Measurements from ENCODE around the gene OSBPL8. TPM values are rescaled to one million over a fixed set of nuclear protein-coding genes. Genes with fewer than 3 reads are reported as not detected.

OSBPL8 gene
- polyA plus RNA-seq, 1 experiment = 31.2 TPM

DNA sequence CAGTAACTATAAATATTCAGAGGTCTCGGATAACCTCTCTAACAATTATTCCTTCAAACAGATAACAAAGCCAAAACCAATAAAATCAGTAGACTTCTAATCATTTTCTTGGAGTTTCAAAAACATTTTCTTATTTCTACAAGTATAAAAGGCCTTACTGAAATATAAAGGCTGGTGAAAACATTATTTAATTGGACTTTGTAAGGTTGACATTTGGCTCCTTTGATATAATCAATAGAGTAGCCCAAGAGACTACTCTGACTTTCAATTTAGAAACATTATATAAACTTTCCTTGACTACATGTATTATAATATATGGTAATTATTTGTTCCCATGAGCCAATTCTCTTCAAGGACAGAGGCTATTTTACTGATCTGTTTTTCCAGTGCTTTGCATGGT is 68.3 kb downstream of the OSBPL8 start:
- ChIA-PET POLR2A (no interaction called here), CTCF (no interaction called here)
- no peak for TF ChIP-seq CTCF (IDR thresholded peaks at IDR 0.05; ENCODE audit: insufficient read depth, low read depth, low read length)
- H3K36me3 ChIP-seq (ENCODE audit: control insufficient read depth, insufficient read depth, low read length) = peaks cover 3% of the 10 kb centered on the region
- H3K4me3 ChIP-seq (ENCODE audit: low read depth, low read length) = no peak overlapping the region
- H3K27me3 ChIP-seq (ENCODE audit: control insufficient read depth, insufficient read depth, low read length) = no peaks in the 10 kb centered on the region
- DNase-seq (ENCODE audit: low read depth) = no peak

GRCh38 chr12:76490763-76491162 is 68.8 kb downstream of the OSBPL8 start:
- no peak for TF ChIP-seq CTCF (IDR thresholded peaks at IDR 0.05; ENCODE audit: insufficient read depth, low read depth, low read length)
- DNase-seq (ENCODE audit: low read depth) = no peak
- H3K27me3 ChIP-seq (ENCODE audit: control insufficient read depth, insufficient read depth, low read length) = no peaks in the 10 kb centered on the region
- ChIA-PET POLR2A (no interaction called here), CTCF (interaction anchor here (1.0 kb wide), 1 partner anchor 16 kb away, joined by 3 read pairs; no protein-coding TSS in a partner anchor)
- H3K4me3 ChIP-seq (ENCODE audit: low read depth, low read length) = no peak overlapping the region
- peaks cover 3% of the 10 kb centered on the region for H3K36me3 ChIP-seq (ENCODE audit: control insufficient read depth, insufficient read depth, low read length)

GRCh38 chr12:76489737-76490136 is 69.8 kb downstream of the OSBPL8 start:
- ChIA-PET POLR2A (no interaction called here), CTCF (interaction anchor here (1.0 kb wide), 2 partner anchors 12 to 17 kb away, joined by 3 read pairs; no protein-coding TSS in a partner anchor)
- Histone ChIP-seq H3K4me3 (ENCODE audit: low read depth, low read length) (no peak overlapping the region), H3K36me3 (ENCODE audit: control insufficient read depth, insufficient read depth, low read length) (peaks cover 3% of the 10 kb centered on the region), H3K27me3 (ENCODE audit: control insufficient read depth, insufficient read depth, low read length) (no peaks in the 10 kb centered on the region)
- no peak for DNase-seq (ENCODE audit: low read depth)
- TF ChIP-seq CTCF (IDR thresholded peaks at IDR 0.05; ENCODE audit: insufficient read depth, low read depth, low read length) = no peak

- H3K27me3 ChIP-seq (ENCODE audit: control insufficient read depth, insufficient read depth, low read length) = no peaks in the 10 kb centered on the region
- peaks cover 3% of the 10 kb centered on the region for H3K36me3 ChIP-seq (ENCODE audit: control insufficient read depth, insufficient read depth, low read length)
- POLR2A ChIA-PET = no interaction called here
- no peak for TF ChIP-seq CTCF (IDR thresholded peaks at IDR 0.05; ENCODE audit: insufficient read depth, low read depth, low read length)
- no peak for DNase-seq (ENCODE audit: low read depth)
- CTCF ChIA-PET = no interaction called here
- H3K4me3 ChIP-seq (ENCODE audit: low read depth, low read length) = no peak overlapping the region
Measured at GRCh38 chr12:76486011-76486410, 73.6 kb downstream of the OSBPL8 start.

DNA sequence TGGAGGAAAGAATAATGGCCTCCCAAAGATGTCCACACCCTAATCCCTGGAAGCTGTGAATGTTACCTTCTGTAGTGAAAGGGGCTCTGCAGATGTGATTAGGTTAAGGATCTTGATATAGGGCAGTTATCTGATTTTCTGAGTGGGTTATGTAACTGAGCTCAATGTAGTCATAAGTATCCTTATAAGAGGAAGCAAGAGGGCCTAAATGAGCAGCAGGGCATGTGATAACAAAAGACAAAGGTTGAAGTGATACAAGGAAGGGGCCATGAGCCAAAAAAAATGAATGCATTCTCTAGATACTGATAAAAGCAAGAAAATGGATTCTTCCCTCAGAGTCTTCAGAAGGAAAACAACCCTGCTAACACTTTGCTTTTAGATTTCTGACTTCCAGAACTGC is 78.8 kb downstream of the OSBPL8 start:
- Histone ChIP-seq H3K36me3 (ENCODE audit: control insufficient read depth, insufficient read depth, low read length) (no peaks in the 10 kb centered on the region), H3K27me3 (ENCODE audit: control insufficient read depth, insufficient read depth, low read length) (no peaks in the 10 kb centered on the region), H3K4me3 (ENCODE audit: low read depth, low read length) (no peak overlapping the region)
- ChIA-PET POLR2A (no interaction called here), CTCF (no interaction called here)
- DNase-seq (ENCODE audit: low read depth) = no peak
- TF ChIP-seq CTCF (IDR thresholded peaks at IDR 0.05; ENCODE audit: insufficient read depth, low read depth, low read length) = no peak
